Stimulated activated CD8-positive, alpha-beta memory T cell treated with anti-CD3 and anti-CD28 coated beads, Interleukin-7, amount 100 ng/mL, for 48 hours (primary cell): ENCODE measurements around the gene TMEM63B.
A peak's percentile ranks its signal among the peaks of the same experiment; 100 is the strongest.

ENCODE experiments used
- DNase-seq, 2 donors: peaks; one replicate each; pipeline ENCODE4 v3.0.0-alpha.2; 2020; ENCODE audit warnings: low read depth in 1 of 2; ENCODE audit errors: extremely low read depth in 1 of 2

TMEM63B gene

GRCh38 chr6:44116641-44117382 lies 10.5 kb upstream of the TMEM63B start:
- no peak for DNase-seq

- no peak for DNase-seq
These were observed 9.8 kb upstream of the TMEM63B start for GRCh38 chr6:44117397-44118128.

GRCh38 chr6:44119704-44120262 lies 7.6 kb upstream of the TMEM63B start:
- DNase-seq, result no peak

GRCh38 chr6:44120692-44121443 lies 6.5 kb upstream of the TMEM63B start:
- DNase-seq, result no peak

GRCh38 chr6:44122801-44123200 lies 4.6 kb upstream of the TMEM63B start:
- DNase-seq, result no peak

GRCh38 chr6:44123544-44123943 lies 3.8 kb upstream of the TMEM63B start:
- DNase-seq, result no peak

- DNase-seq, result peak; percentile 57 to 85
These were observed 819 bp upstream of the TMEM63B start for GRCh38 chr6:44126320-44127149.

- DNase-seq, result no peak
These were observed 915 bp downstream of the TMEM63B start for GRCh38 chr6:44128020-44128917.

- DNase-seq, result no peak
These were observed 2.5 kb downstream of the TMEM63B start for GRCh38 chr6:44129841-44130322.

- DNase-seq, result no peak
These were observed 4.5 kb downstream of the TMEM63B start for GRCh38 chr6:44131892-44132291.

GRCh38 chr6:44132476-44132875 lies 5.1 kb downstream of the TMEM63B start:
- DNase-seq, result no peak

- no peak for DNase-seq
These were observed 5.9 kb downstream of the TMEM63B start for GRCh38 chr6:44133003-44133931.

GRCh38 chr6:44133981-44134711 lies 6.8 kb downstream of the TMEM63B start:
- DNase-seq, result no peak

GRCh38 chr6:44135173-44135758 lies 7.9 kb downstream of the TMEM63B start:
- DNase-seq, result no peak

- no peak for DNase-seq
These were observed 8.5 kb downstream of the TMEM63B start for GRCh38 chr6:44135875-44136274.

- DNase-seq, result no peak
These were observed 11.5 kb downstream of the TMEM63B start for GRCh38 chr6:44138717-44139350.

- DNase-seq, result no peak
These were observed 12.0 kb downstream of the TMEM63B start for GRCh38 chr6:44139351-44139743.
